Measurements from ENCODE around the gene MAP2K1.

DNA sequence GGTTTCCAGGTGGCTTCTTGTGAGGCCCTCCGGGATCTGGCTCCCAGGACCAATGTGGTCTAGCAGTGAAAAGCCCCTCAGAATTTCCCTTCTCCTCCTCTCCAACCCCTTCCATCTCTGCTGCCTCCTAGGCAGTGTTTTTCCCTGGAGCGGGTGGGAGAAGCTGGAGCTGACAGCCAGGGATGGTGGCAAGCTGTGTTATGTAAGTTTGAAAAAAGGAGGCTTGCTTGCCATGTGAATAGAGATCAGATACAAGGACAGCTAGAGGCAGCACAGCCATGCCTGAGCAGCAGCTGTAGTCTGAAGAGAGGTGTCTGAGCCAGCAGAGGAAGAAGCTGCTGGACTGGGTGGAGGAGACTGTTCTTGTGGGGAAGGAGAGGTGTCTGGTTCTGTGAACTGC lies 90.3 kb downstream of the MAP2K1 start:
- TF ChIP-seq GATA3 (IDR thresholded peaks at IDR 0.05; ENCODE audit: low read depth, low read length), result no peak
- TF ChIP-seq GATA2 (IDR thresholded peaks at IDR 0.05; ENCODE audit: low read depth, low read length), result no peak
